ENCODE data around the gene LAMA3.

LAMA3 gene

GRCh38 chr18:23718243-23718720, 29.0 kb downstream of the LAMA3 start:
- Histone ChIP-seq H3K4me2 (ENCODE audit: low read length, poor library complexity, severe bottlenecking) (no peak overlapping the region), H2BK120ac (ENCODE audit: low read depth, low read length) (no peak overlapping the region), H3K36me3 (ENCODE audit: control insufficient read depth in 1 of 2, insufficient read depth in 2 of 2, low read depth in 1 of 2, low read length in 2 of 2) (peaks cover 0 to 3% of the 10 kb centered on the region in 2 experiments), H3K79me1 (replicated peaks; ENCODE audit: low read length, poor library complexity, severe bottlenecking) (no peaks in the 10 kb centered on the region), H2AFZ (ENCODE audit: low read depth, low read length) (no peak overlapping the region), H4K8ac (ENCODE audit: low read length) (peak overlapping the region; percentile 2), H2BK12ac (ENCODE audit: low read length in 2 of 2) (peak overlapping the region; percentile 16 to 25), H3K14ac (ENCODE audit: low read length in 2 of 2) (no peak overlapping the region), H3K4me3 (ENCODE audit: insufficient read depth in 1 of 2, low read depth in 1 of 2, low read length in 2 of 2) (no peak overlapping the region), H3K23ac (ENCODE audit: low read length in 2 of 2) (no peak overlapping the region), H2BK15ac (ENCODE audit: low read depth, poor library complexity, severe bottlenecking) (peak overlapping the region; percentile 41), H4K91ac (ENCODE audit: low read length) (peak overlapping the region; percentile 1), H2BK5ac (ENCODE audit: low read depth, low read length, poor library complexity, severe bottlenecking) (peak overlapping the region; percentile 48), H3K18ac (ENCODE audit: low read depth in 1 of 2, low read length in 2 of 2) (peak overlapping the region; percentile 28 to 93), H3K9ac (ENCODE audit: low read length) (peak overlapping the region; percentile 51), H3K9me3 (ENCODE audit: control insufficient read depth, low read length) (no peaks in the 10 kb centered on the region), H3K27ac (ENCODE audit: low read length, poor library complexity, severe bottlenecking) (peak overlapping the region; percentile 88), H3K4ac (ENCODE audit: low read depth in 1 of 2, low read length in 2 of 2) (peak overlapping the region in 1 of 2 experiments; percentile 3), H3K27me3 (ENCODE audit: control insufficient read depth in 1 of 2, insufficient read depth in 1 of 2, low read length in 2 of 2) (no peaks in the 10 kb centered on the region), H3K4me1 (ENCODE audit: control insufficient read depth, insufficient read depth, low read depth, low read length) (peaks cover 9% of the 10 kb centered on the region), H2AK5ac (ENCODE audit: low read length, severe bottlenecking) (peak overlapping the region; percentile 76)
- peak; percentile 67 for DNase-seq
- WGBS, result 47% methylated on average over 5 of the region's 5 CpGs

DNA sequence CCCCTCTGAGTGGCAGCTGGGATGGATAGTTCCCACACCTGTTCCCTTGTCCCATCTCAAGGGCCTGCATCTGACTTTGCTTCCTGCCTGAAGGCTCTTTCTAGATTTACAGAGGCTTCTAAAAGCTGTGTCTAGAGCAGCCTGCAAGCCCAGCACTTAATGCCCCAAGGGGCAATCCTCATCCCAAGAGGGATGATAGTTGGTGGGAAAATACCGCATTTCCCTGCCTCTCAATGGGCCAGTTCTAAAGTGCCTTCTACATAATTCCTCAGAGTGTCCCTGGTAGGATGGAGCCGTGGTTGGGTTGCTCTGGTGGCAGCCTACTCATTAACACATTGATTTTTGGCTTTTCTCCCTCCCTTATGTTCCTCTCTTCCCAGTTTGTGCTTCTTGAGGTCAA, 29.5 kb downstream of the LAMA3 start:
- Histone ChIP-seq H3K79me1 (replicated peaks; ENCODE audit: low read length, poor library complexity, severe bottlenecking) (no peaks in the 10 kb centered on the region), H3K23ac (ENCODE audit: low read length in 2 of 2) (no peak overlapping the region), H3K4me1 (ENCODE audit: control insufficient read depth, insufficient read depth, low read depth, low read length) (peaks cover 9% of the 10 kb centered on the region), H3K36me3 (ENCODE audit: control insufficient read depth in 1 of 2, insufficient read depth in 2 of 2, low read depth in 1 of 2, low read length in 2 of 2) (peaks cover 0 to 3% of the 10 kb centered on the region in 2 experiments), H2BK12ac (ENCODE audit: low read length in 2 of 2) (peak overlapping the region; percentile 16 to 25), H3K9me3 (ENCODE audit: control insufficient read depth, low read length) (no peaks in the 10 kb centered on the region), H2AK5ac (ENCODE audit: low read length, severe bottlenecking) (peak overlapping the region; percentile 34), H4K91ac (ENCODE audit: low read length) (peak overlapping the region; percentile 1), H3K4me3 (ENCODE audit: insufficient read depth in 1 of 2, low read depth in 1 of 2, low read length in 2 of 2) (no peak overlapping the region), H2BK120ac (ENCODE audit: low read depth, low read length) (no peak overlapping the region), H2AFZ (ENCODE audit: low read depth, low read length) (no peak overlapping the region), H3K9ac (ENCODE audit: low read length) (peak overlapping the region; percentile 51), H2BK5ac (ENCODE audit: low read depth, low read length, poor library complexity, severe bottlenecking) (no peak overlapping the region), H3K4me2 (ENCODE audit: low read length, poor library complexity, severe bottlenecking) (no peak overlapping the region), H3K4ac (ENCODE audit: low read depth in 1 of 2, low read length in 2 of 2) (peak overlapping the region in 1 of 2 experiments; percentile 3), H3K18ac (ENCODE audit: low read depth in 1 of 2, low read length in 2 of 2) (peak overlapping the region; percentile 28 to 93), H3K14ac (ENCODE audit: low read length in 2 of 2) (no peak overlapping the region), H3K27ac (ENCODE audit: low read length, poor library complexity, severe bottlenecking) (peak overlapping the region; percentile 88), H2BK15ac (ENCODE audit: low read depth, poor library complexity, severe bottlenecking) (no peak overlapping the region), H4K8ac (ENCODE audit: low read length) (peak overlapping the region; percentile 2), H3K27me3 (ENCODE audit: control insufficient read depth in 1 of 2, insufficient read depth in 1 of 2, low read length in 2 of 2) (no peaks in the 10 kb centered on the region)
- 89% methylated on average over 2 of the region's 2 CpGs for WGBS
- no peak for DNase-seq

GRCh38 chr18:23719634-23720201, 30.5 kb downstream of the LAMA3 start:
- peaks cover 9% of the 10 kb centered on the region for H3K4me1 ChIP-seq (ENCODE audit: control insufficient read depth, insufficient read depth, low read depth, low read length)
- H3K14ac ChIP-seq (ENCODE audit: low read length in 2 of 2), result no peak overlapping the region
- H2BK15ac ChIP-seq (ENCODE audit: low read depth, poor library complexity, severe bottlenecking), result no peak overlapping the region
- DNase-seq, result peak; percentile 95
- H2BK12ac ChIP-seq (ENCODE audit: low read length in 2 of 2), result no peak overlapping the region
- H3K27ac ChIP-seq (ENCODE audit: low read length, poor library complexity, severe bottlenecking), result peak overlapping the region; percentile 88
- no peak overlapping the region for H4K8ac ChIP-seq (ENCODE audit: low read length)
- no peak overlapping the region for H3K4me2 ChIP-seq (ENCODE audit: low read length, poor library complexity, severe bottlenecking)
- no peak overlapping the region for H3K4me3 ChIP-seq (ENCODE audit: insufficient read depth in 1 of 2, low read depth in 1 of 2, low read length in 2 of 2)
- 0% methylated on average over 1 of the region's 1 CpG for WGBS
- no peak overlapping the region for H3K23ac ChIP-seq (ENCODE audit: low read length in 2 of 2)
- H3K18ac ChIP-seq (ENCODE audit: low read depth in 1 of 2, low read length in 2 of 2), result no peak overlapping the region
- H2BK5ac ChIP-seq (ENCODE audit: low read depth, low read length, poor library complexity, severe bottlenecking), result no peak overlapping the region
- no peaks in the 10 kb centered on the region for H3K9me3 ChIP-seq (ENCODE audit: control insufficient read depth, low read length)
- H3K79me1 ChIP-seq (replicated peaks; ENCODE audit: low read length, poor library complexity, severe bottlenecking), result no peaks in the 10 kb centered on the region
- peak overlapping the region; percentile 51 for H3K9ac ChIP-seq (ENCODE audit: low read length)
- H4K91ac ChIP-seq (ENCODE audit: low read length), result no peak overlapping the region
- H2AK5ac ChIP-seq (ENCODE audit: low read length, severe bottlenecking), result no peak overlapping the region
- no peak overlapping the region for H2AFZ ChIP-seq (ENCODE audit: low read depth, low read length)
- peaks cover 0 to under 1% of the 10 kb centered on the region in 2 experiments for H3K36me3 ChIP-seq (ENCODE audit: control insufficient read depth in 1 of 2, insufficient read depth in 2 of 2, low read depth in 1 of 2, low read length in 2 of 2)
- H2BK120ac ChIP-seq (ENCODE audit: low read depth, low read length), result no peak overlapping the region
- H3K27me3 ChIP-seq (ENCODE audit: control insufficient read depth in 1 of 2, insufficient read depth in 1 of 2, low read length in 2 of 2), result no peaks in the 10 kb centered on the region
- H3K4ac ChIP-seq (ENCODE audit: low read depth in 1 of 2, low read length in 2 of 2), result no peak overlapping the region

- Histone ChIP-seq H3K23ac (ENCODE audit: low read length in 2 of 2) (no peak overlapping the region), H3K36me3 (ENCODE audit: control insufficient read depth in 1 of 2, insufficient read depth in 2 of 2, low read depth in 1 of 2, low read length in 2 of 2) (peaks cover 0 to 3% of the 10 kb centered on the region in 2 experiments), H3K18ac (ENCODE audit: low read depth in 1 of 2, low read length in 2 of 2) (no peak overlapping the region), H3K9ac (ENCODE audit: low read length) (no peak overlapping the region), H2AFZ (ENCODE audit: low read depth, low read length) (no peak overlapping the region), H3K4ac (ENCODE audit: low read depth in 1 of 2, low read length in 2 of 2) (no peak overlapping the region), H3K79me1 (replicated peaks; ENCODE audit: low read length, poor library complexity, severe bottlenecking) (no peaks in the 10 kb centered on the region), H2AK5ac (ENCODE audit: low read length, severe bottlenecking) (peak overlapping the region; percentile 55), H3K14ac (ENCODE audit: low read length in 2 of 2) (no peak overlapping the region), H3K4me2 (ENCODE audit: low read length, poor library complexity, severe bottlenecking) (no peak overlapping the region), H2BK15ac (ENCODE audit: low read depth, poor library complexity, severe bottlenecking) (no peak overlapping the region), H3K9me3 (ENCODE audit: control insufficient read depth, low read length) (no peaks in the 10 kb centered on the region), H2BK5ac (ENCODE audit: low read depth, low read length, poor library complexity, severe bottlenecking) (no peak overlapping the region), H3K4me1 (ENCODE audit: control insufficient read depth, insufficient read depth, low read depth, low read length) (peaks cover 15% of the 10 kb centered on the region), H2BK12ac (ENCODE audit: low read length in 2 of 2) (peak overlapping the region in 1 of 2 experiments; percentile 2), H2BK120ac (ENCODE audit: low read depth, low read length) (no peak overlapping the region), H4K8ac (ENCODE audit: low read length) (no peak overlapping the region), H3K27me3 (ENCODE audit: control insufficient read depth in 1 of 2, insufficient read depth in 1 of 2, low read length in 2 of 2) (no peaks in the 10 kb centered on the region), H4K91ac (ENCODE audit: low read length) (no peak overlapping the region), H3K27ac (ENCODE audit: low read length, poor library complexity, severe bottlenecking) (no peak overlapping the region), H3K4me3 (ENCODE audit: insufficient read depth in 1 of 2, low read depth in 1 of 2, low read length in 2 of 2) (no peak overlapping the region)
- DNase-seq, result peak; percentile 46
- 40% methylated on average over 4 of the region's 4 CpGs for WGBS
Observed at GRCh38 chr18:23721696-23722480, 32.6 kb downstream of the LAMA3 start.
